ENCODE data around the gene WASL.
A peak's percentile ranks its signal among the peaks of the same experiment; 100 is the strongest.

Gene WASL

GRCh38 chr7:123650595-123650994, 98.2 kb downstream of the WASL start:
- no peak for TF ChIP-seq CTCF (IDR thresholded peaks at IDR 0.05)
- H3K4me1 Mint-ChIP-seq = peaks cover 46% of the 10 kb centered on the region
- peak overlapping the region; percentile 62 for H3K27ac Mint-ChIP-seq
- no peaks in the 10 kb centered on the region for H3K36me3 Mint-ChIP-seq (ENCODE audit: low read depth)
- no peak for DNase-seq
- no peaks in the 10 kb centered on the region for H3K9me3 Mint-ChIP-seq
- peaks cover 3% of the 10 kb centered on the region for H3K27me3 Mint-ChIP-seq (ENCODE audit: low read depth, poor library complexity)
- H3K4me3 Mint-ChIP-seq = no peak overlapping the region

- peaks cover 53% of the 10 kb centered on the region for H3K4me1 Mint-ChIP-seq
- H3K9me3 Mint-ChIP-seq = no peaks in the 10 kb centered on the region
- H3K4me3 Mint-ChIP-seq = no peak overlapping the region
- no peaks in the 10 kb centered on the region for H3K36me3 Mint-ChIP-seq (ENCODE audit: low read depth)
- no peak for TF ChIP-seq CTCF (IDR thresholded peaks at IDR 0.05)
- H3K27ac Mint-ChIP-seq = no peak overlapping the region
- peaks cover 3% of the 10 kb centered on the region for H3K27me3 Mint-ChIP-seq (ENCODE audit: low read depth, poor library complexity)
- no peak for DNase-seq
Observed at GRCh38 chr7:123649964-123650363, 98.8 kb downstream of the WASL start.

GRCh38 chr7:123647106-123647730, 101.6 kb downstream of the WASL start:
- peak overlapping the region; percentile 95 for H3K27ac Mint-ChIP-seq
- DNase-seq = no peak
- H3K27me3 Mint-ChIP-seq (ENCODE audit: low read depth, poor library complexity) = peaks cover 3% of the 10 kb centered on the region
- no peak for TF ChIP-seq CTCF (IDR thresholded peaks at IDR 0.05)
- peak overlapping the region; percentile 55 for H3K4me3 Mint-ChIP-seq
- H3K4me1 Mint-ChIP-seq = peaks cover 80% of the 10 kb centered on the region
- no peaks in the 10 kb centered on the region for H3K9me3 Mint-ChIP-seq
- no peaks in the 10 kb centered on the region for H3K36me3 Mint-ChIP-seq (ENCODE audit: low read depth)

- peaks cover 83% of the 10 kb centered on the region for H3K4me1 Mint-ChIP-seq
- H3K27ac Mint-ChIP-seq = peak overlapping the region; percentile 79
- TF ChIP-seq CTCF (IDR thresholded peaks at IDR 0.05) = no peak
- H3K27me3 Mint-ChIP-seq (ENCODE audit: low read depth, poor library complexity) = peaks cover under 1% of the 10 kb centered on the region
- peak overlapping the region; percentile 35 for H3K4me3 Mint-ChIP-seq
- H3K36me3 Mint-ChIP-seq (ENCODE audit: low read depth) = no peaks in the 10 kb centered on the region
- no peaks in the 10 kb centered on the region for H3K9me3 Mint-ChIP-seq
- peak; percentile 37 for DNase-seq
Observed at GRCh38 chr7:123645516-123645915, 103.3 kb downstream of the WASL start.

- peaks cover under 1% of the 10 kb centered on the region for H3K9me3 Mint-ChIP-seq
- no peaks in the 10 kb centered on the region for H3K27me3 Mint-ChIP-seq (ENCODE audit: low read depth, poor library complexity)
- peak overlapping the region; percentile 99 for H3K27ac Mint-ChIP-seq
- TF ChIP-seq CTCF (IDR thresholded peaks at IDR 0.05) = no peak
- H3K4me3 Mint-ChIP-seq = peak overlapping the region; percentile 46
- H3K36me3 Mint-ChIP-seq (ENCODE audit: low read depth) = no peaks in the 10 kb centered on the region
- H3K4me1 Mint-ChIP-seq = peaks cover 71% of the 10 kb centered on the region
- peak; percentile 45 for DNase-seq
Observed at GRCh38 chr7:123643495-123644441, 105.0 kb downstream of the WASL start.

Measured in nephron progenitor cell (in vitro differentiated cells).